Stimulated activated CD4-positive, alpha-beta T cell treated with anti-CD3 and anti-CD28 coated beads, Interleukin-1b, Interleukin-23, amount 100 ng/mL, for 4 hours (primary cell): Measurements from ENCODE around the gene CUL4A.
"Not testable (repeated sequence)": the region's sequence is repeated elsewhere in the genome, so short reads cannot be mapped to it uniquely, and the experiment has no call there.

ENCODE experiments used
- DNase-seq, 2 donors: peaks; one replicate each; pipeline ENCODE4 v3.0.0-alpha.2; 2020; ENCODE audit warnings: low read depth in 2 of 2

Gene CUL4A

GRCh38 chr13:113209336-113209758 is at the start of gene CUL4A:
Gene CUL4A (plus strand): TSS chr13:113209613. CDS start chr13:113209628, 15 bp downstream.
- peak; percentile 56 to 78 for DNase-seq

DNA sequence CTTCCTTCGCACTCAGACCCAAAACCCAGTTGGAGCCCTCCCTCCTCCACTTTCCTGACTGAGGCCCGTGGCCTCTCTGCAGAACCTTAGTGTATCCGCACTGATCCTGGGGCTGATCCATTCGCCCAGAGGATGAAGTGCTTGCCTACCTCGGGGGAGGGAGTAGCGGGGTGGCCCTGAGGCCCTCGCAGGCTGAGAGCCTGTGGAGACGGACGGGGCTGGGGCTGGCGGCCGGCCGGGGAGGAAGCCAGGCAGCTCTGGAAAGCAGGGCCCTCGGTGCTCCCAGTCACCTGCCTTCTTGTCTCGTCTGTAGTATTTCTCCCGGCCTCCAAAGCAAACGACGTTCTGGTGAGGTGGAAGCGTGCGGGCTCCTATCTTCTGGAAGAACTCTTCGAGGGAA is 49.7 kb upstream of the CUL4A start:
- DNase-seq: no peak

- DNase-seq: no peak
These were observed 48.4 kb upstream of the CUL4A start for GRCh38 chr13:113160983-113161382.

DNA sequence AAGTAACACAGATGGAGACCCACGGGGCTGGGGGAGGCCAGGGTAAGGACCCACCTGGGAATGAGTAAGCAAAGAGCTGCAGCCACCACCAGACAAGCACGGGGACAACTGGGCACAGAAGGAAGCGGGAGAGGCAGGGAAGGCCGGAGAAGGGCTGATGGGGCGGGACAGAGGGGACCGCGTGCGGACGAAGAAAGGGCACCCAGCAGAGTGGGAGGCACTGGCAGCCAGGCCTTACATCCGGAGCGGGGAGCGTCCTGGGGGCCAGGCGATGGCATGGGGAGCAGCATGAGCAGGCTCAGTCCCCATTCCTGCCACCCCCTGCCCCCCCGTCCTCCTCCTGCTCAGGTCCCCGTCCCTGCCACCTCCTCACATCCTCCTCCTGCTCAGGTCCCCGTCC is 48.0 kb upstream of the CUL4A start:
- no peak for DNase-seq

DNA sequence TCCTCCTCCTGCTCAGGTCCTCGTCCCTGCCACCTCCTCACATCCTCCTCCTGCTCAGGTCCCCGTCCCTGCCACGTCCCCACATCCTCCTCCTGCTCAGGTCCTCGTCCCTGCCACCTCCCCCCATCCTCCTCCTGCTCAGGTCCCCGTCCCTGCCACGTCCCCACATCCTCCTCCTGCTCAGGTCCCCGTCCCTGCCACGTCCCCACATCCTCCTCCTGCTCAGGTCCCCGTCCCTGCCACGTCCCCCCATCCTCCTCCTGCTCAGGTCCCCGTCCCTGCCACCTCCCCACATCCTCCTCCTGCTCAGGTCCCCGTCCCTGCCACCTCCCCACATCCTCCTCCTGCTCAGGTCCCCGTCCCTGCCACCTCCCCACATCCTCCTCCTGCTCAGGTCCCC is 47.4 kb upstream of the CUL4A start:
- DNase-seq: not testable (repeated sequence)

- DNase-seq: no peak
These were observed 46.4 kb upstream of the CUL4A start for GRCh38 chr13:113162783-113163685.

GRCh38 chr13:113164492-113164891 is 44.9 kb upstream of the CUL4A start:
- no peak for DNase-seq

DNA sequence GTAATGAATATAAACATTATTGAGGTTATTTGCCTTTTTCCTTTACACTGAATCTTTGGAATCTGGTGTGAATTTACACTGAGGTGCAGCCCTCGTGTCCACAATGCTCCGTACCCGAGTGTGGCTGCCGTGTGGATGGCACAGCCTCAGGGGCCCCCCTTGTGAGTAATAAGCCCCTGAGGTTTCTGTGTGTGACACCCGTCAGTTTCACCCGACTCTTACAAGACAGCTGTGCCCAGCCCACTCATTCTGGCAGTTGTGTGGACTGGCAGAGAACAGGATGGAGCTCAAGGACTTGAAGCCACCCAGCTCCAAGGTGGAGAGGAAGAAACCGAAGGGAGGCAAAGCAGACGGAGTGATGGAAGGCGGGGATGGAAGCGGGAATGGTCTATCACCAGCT is 43.1 kb upstream of the CUL4A start:
- DNase-seq: no peak

DNA sequence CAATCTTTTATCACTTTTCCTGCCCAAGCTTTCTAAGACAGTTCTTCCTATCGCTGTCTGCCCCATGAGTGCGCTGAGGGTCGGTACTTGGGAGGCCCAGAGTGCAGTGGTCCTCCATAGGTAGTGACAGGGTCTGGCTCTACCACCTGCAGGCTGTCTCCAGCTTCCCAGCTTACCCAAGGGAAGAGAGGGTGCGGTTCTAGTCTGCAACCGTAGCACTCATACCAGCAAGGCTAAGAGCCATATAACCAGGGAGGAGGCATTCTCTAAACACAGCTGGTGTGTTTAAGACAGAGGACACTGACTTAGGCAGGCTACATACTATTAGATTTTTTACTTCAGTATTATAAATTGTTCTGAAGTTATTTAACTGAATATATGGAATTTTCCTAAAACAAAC is 42.7 kb upstream of the CUL4A start:
- DNase-seq: no peak

DNA sequence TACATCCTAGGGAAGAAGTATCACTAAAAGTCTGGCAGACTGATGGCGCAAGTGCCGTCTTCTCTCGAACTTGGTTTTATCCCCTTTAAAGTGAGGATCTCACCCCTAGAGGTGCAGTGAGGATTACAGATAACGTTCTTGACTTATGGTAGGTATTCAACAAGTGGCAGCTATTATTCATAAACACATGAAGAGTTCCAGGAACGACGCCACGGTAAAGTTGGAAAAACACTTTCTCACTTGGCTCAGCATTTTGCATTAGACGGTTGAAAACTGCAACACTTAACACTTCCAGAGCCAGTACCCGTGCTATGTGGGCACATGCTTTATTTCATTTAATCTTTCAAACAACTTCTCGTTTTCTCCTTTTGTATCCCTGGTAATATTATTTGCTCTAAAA is 42.3 kb upstream of the CUL4A start:
- no peak for DNase-seq

DNA sequence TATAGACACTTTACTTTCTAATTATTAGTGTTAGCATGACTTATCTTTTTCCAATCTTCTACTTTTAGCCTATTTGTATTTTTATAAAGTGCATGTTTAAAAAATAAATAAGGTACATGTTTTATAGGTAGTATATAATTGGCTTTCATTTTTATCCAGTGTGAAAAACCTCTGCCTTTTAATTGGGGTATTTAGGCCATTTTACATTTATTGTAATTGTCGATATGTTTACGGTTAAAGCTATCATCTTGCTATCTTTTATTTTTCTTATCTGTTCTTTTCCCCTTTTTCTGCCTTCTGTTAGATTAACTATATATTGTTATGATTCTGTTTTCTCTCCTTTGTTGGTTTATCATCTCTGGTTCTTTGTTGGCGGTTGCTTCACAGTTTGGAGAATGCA is 41.8 kb upstream of the CUL4A start:
- no peak for DNase-seq

GRCh38 chr13:113168211-113168610 is 41.2 kb upstream of the CUL4A start:
- no peak for DNase-seq

- DNase-seq: no peak
These were observed 39.8 kb upstream of the CUL4A start for GRCh38 chr13:113169277-113170272.

- no peak for DNase-seq
These were observed 38.9 kb upstream of the CUL4A start for GRCh38 chr13:113170511-113170910.

GRCh38 chr13:113171250-113172125 is 37.9 kb upstream of the CUL4A start:
- no peak for DNase-seq

DNA sequence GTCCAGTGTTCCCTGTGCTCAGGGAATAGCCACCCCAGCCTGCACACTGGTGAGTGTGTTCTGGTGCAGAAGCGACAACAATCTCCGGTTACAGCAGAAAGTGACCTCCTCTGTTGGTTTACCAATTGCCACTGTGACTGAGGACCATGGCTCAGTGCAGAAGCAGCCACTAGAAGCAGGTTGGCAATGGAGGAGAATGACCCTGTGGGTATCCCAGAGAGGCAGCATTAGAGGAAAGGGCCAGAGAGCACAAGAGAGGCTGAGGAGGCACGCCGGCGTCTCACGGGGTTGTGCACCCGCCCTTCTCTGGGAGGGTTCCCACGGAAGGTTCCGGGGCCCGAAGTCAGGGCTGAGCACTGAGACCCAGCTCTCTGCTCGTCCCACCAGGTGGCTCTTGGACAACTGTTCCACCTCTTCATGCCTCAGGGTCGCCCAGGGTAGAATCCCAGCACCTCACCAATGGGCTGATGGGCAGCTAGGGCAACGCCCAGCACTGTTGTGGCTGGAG is 36.9 kb upstream of the CUL4A start:
- no peak for DNase-seq

GRCh38 chr13:113176280-113176679 is 33.1 kb upstream of the CUL4A start:
- peak; percentile 35 to 60 for DNase-seq

DNA sequence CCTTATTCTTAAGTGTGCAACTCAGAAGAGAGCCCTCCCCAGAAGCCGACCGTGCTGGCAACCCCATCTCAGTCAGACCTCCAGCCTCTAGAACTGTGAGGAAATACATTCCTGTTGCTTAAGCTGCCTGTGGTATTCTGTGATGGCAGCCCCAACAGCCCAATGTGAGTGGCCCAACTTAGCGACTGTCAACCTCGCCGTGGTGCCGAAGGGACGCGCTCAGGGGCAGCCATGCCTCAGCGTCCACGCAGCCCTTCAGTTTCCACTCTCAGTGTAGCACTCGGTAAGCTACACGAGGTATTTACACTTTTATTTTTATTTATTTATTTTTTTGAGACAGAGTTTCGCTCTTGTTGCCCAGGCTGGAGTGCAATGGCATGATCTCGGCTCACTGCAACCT is 32.6 kb upstream of the CUL4A start:
- no peak for DNase-seq

- DNase-seq: no peak
These were observed 31.1 kb upstream of the CUL4A start for GRCh38 chr13:113178070-113178895.

DNA sequence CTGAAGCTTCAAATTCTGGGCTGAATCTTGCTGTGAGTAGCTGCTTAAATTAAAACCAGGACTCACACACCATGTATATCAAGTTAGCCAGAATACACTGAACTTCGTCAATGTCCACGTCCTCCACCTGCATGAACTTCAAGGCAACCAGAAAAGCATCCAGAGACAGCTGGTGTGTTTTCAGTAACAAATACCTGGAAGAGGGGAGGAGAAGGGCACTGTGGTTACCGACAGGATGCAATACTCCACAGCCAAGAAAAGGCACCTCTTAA is 30.6 kb upstream of the CUL4A start:
- DNase-seq: no peak
